ENCODE measurements around the gene SLC4A5.

Gene SLC4A5

DNA sequence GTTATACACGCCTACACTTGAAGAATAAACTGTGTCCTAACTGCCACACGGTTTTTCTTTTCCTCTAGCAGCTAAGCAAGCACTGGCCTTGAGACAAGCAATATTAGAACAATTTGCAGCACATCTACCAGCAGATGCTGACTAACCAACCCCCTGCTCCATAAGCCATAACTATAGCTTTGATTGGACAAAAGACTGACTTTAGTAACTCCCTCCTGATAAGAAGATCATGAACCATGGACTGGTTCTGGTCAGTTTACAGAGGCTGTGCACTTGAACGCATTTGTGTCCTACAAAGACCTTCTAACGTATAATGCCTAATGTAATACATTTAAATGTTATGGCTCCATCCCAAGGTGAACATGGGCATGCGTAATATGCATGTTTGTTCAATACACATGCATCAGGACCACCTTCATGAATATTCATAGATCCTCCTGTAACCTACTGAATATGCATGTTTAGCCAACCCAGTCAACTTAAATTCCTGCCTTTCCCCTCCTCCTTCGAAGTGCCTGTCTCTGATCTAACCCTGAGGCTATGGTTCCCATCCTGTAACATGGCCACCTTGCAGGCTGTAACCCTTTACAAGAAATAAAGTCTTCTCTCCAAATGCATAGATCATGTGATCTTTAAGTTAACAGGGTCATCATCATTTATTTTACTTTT is 26.5 kb downstream of the SLC4A5 start:
- in situ Hi-C loops (cut with HindIII; ENCODE audit: low sequenced_read_pairs), result no loop called here

DNA sequence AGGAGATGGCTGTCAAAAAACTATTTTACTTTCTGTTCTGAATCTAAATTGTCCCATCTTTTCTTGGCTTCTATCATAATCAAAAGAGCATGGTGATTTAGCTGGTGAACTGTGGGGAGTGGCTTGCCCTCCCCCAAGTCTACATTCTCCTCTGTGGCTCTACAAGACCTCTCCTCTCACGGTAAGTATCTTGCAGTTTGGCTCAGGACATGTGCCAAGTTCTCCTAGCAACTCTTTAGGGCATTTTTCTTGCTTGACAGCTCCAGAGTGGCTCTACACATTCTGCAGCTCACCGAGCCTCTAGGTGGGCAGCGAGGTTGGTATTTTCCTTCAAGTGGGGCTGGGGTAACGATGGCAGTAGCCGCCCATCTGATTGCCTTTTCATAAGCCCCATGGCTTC is 29.1 kb downstream of the SLC4A5 start:
- in situ Hi-C loops (cut with HindIII; ENCODE audit: low sequenced_read_pairs), result no loop called here

DNA sequence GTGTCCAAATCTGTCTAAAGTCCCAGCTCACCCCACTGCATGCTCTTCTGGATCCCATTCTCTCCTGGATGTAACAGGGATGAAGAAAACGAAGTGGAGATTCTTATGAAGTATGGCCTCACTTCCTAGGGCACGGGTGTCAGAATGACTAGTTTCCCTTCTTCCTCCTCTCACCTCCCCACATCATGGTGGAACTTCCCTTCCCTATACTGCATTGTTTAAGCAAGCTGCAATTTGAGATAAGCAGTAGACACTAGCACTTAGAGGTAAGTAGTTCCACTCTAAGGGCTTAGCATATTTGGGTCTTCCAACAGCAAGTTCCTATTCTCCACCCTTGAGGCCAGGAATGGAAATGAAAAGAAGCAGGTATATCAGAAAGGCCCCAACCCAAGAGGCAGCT is 29.7 kb downstream of the SLC4A5 start:
- in situ Hi-C loops (cut with HindIII; ENCODE audit: low sequenced_read_pairs), result no loop called here

DNA sequence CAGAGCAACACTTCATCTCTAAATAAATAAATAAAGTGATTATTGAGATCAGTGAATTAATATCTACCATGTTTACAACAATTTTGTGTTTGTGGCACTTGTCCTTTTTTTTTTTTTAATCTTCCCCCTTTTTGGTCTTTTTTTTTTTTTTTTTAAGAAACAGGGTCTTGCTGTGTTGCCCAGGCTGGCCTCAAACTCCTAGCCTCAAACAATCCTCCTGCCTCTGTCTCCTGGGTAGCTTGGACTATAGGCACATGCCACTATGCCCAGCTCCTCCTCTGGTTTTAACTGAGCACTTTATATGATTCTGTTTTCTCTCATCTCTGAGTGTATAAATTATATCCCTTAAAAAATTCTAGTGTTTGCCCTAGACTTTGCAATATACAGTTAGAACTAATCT is 30.3 kb downstream of the SLC4A5 start:
- in situ Hi-C loops (cut with HindIII; ENCODE audit: low sequenced_read_pairs), result no loop called here

DNA sequence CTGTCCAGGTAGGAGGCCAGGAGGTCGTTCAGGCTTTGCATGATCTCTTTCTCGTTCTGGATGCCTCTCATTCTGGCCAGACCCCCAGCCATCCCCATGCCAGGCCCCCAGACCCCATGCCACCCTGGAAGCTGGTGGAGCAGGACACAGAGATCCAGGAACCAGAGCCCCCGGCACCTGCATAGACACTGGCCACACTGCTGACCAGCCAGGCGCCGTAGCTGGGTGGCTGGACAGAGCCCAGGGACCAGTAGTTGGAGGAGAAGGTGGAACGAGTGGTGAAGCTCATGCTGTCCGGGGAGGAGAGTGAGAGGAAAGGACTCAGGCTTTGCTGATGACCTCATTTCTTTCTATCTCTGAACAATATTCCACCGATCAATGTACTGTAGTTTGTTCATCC is 35.5 kb downstream of the SLC4A5 start:
- in situ Hi-C loops (cut with HindIII; ENCODE audit: low sequenced_read_pairs), result no loop called here

DNA sequence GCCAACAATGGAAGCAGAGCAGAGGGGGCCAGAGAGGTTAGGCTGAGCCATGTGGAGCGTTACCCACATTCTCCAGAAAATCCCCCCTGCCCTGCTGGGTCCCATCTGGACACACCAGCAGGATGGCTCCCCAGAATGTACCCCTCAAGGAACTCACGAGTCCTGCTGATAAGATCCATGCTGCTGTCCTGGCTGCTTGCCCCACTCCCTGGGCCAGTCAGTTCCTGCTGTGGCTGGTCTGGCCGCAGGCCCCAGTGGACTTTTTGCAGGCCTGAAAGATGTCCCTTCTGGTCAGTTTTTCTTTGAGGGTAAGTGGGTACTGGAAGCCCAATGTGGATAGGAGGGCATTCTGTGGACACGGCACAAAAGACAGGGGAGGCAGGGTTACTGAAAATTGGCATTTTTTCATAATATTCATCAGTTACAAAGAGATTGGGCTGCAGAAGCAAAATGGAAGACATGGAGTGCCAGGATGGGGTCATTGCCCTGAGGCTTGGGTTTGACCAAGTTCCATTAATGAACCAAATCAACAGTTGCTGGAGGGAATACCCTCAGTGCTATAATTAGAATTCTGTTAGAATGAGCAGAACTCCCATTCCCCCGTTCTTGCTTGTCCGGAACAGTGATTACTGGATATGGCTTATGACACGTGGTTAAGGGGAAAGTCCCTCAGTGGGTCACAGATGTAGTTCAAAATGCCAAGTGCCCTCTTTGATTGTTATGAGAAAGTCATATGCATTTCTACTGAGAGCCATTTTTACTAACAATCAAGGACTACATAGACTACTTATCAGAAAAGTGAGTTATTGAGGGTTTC is 38.7 kb downstream of the SLC4A5 start:
- in situ Hi-C loops (cut with HindIII; ENCODE audit: low sequenced_read_pairs), result no loop called here

DNA sequence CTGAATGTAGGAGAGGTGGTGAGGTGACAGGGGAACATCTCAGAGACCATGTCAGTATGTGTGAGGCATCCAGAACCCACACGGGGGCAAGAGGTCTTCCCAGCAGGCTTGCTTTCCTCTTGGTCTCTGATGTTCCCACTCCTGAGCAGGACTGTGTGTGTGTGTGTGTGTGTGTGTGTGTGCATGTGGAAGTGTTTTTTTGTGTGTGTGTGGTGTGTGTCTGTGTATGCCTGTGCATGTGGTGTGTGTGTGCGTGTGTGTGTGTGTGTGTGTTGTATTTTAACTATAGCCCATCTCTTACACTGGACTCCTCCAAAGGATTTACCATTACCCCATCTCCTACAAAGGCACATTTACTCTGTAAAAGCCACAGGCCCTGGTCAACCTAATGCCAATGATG is 40.4 kb downstream of the SLC4A5 start:
- in situ Hi-C loops (cut with HindIII; ENCODE audit: low sequenced_read_pairs), result no loop called here

DNA sequence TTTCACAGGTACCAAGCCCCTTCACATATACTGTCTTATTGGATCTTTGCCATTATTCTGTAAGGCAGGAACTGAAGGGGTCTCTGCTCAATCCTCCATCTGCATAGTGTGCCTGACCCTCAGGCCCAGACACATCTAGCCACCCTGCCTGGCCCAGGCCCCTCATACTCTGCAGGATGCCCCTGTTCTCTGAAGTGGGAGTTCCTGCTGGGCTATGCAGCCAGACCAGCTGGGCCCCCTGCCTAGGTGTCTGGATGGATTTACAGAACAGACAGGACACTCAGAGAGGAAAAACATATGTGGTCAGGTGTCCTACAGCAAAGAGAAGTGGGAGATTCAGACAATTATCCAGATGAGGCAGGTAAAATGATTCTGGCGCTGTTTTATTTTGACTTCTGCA is 42.0 kb downstream of the SLC4A5 start:
- in situ Hi-C loops (cut with HindIII; ENCODE audit: low sequenced_read_pairs), result no loop called here

DNA sequence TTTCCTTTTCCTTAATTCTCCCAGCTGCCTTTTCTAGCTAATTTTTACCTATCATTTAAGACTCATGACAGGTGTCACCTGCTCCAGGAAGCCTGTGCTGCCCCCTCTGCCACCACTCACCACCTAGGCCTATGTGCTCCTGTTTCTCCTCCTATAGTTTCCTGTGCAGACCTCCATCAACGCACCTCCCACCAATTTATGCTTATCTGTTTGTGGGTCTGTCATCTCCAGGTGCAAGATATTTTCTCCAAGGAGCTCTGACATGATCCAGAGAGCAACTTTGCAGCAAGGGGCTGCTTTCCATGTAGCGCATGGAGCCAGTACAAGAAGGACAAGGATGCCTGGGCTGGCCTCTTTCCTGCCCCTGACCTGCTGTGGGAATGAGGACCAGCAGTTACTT is 42.7 kb downstream of the SLC4A5 start:
- in situ Hi-C loops (cut with HindIII; ENCODE audit: low sequenced_read_pairs), result no loop called here

DNA sequence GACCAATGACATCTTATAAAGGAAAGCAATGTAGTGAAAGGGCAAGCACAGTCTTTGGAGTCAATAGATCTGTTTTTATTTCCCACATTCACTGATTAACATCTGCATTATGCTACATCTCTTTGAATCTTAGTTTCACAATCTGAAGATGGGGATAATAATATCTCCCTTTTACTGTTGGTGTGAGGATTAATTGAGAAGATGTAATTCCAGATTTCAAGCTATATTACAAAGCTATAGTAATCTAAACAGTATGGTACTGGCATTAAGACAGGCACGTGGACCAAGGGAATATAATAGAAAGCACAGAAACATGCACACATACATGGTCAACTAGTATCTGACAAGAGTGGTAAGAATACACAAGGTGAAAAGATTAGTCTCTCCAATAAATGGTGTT is 45.3 kb downstream of the SLC4A5 start:
- in situ Hi-C loops (cut with HindIII; ENCODE audit: low sequenced_read_pairs), result no loop called here

DNA sequence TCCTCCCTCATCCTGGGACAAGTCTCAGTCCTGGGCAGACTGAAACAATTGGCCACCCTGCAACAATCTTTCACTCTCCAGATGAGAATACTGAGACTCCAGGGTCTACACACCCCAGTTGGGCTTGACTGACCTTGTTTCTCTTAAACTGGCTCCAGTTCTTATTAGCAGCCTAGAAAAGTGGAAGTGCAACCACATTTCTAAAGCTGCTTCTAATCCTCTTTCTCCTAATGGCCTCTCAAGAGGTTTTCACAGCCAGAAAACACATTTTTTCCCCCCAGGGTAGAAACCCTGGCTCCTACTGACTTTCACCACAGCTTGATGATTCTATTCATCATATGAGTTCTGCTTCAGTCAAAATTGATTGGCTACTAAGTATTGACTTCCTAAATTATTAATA is 45.8 kb downstream of the SLC4A5 start:
- in situ Hi-C loops (cut with HindIII; ENCODE audit: low sequenced_read_pairs), result no loop called here

DNA sequence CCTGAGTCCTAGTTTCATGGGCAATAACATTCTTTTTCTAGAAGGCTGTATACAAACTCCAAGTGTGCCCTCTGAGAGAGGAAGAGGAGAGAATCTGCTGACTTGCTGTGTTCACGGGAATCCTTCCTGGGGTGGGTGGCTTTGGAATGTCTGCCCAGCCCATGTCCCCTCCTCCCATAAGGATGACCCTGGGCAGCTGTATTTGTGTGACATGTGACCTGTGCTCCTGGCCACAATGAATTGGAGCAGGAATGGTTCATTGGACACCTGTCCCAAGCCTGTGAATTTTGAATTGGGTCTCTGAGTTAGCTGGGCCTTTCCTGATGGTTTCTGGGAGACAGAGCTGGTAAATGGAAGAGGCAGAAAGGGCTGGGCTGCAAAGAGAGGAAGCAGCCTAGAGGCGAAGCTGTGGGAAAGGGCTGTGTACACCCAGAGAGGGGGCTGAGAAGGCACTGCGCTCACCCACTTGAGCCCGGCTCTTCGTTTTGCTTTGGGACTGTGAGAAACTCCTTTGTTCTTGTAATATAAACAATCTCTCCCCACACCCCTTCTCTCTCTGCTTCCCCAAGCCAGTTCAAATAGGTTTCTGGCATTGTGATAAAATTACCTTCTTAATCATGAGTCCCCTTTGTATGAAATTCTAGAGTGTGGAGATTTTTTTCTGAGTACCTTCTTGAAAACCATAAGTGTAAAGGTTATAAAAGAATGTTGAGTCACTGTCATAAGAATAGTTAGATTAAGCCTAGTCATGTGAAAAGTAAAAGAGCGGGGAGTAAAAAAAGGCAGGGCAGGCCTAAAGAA is 49.8 kb downstream of the SLC4A5 start:
- in situ Hi-C loops (cut with HindIII; ENCODE audit: low sequenced_read_pairs), result no loop called here

DNA sequence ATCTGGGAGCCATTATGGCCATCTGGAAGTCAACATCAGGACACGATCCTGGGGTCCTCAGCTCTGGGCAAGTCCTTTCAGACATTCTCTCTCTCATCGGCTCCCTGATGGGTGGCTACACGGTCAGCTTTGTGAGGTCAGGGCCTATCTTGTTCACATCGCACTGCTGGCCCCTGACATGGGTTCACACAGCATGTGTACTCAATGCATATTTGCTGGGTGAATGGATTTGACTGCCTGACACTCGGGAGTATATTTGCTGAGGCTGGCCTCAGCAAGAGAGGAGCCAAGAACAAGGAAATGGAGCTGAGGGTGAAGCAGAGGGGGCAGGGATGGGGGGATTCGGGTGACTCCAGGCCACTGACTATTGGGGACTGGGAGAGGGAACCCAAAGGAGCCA is 50.5 kb downstream of the SLC4A5 start:
- in situ Hi-C loops (cut with HindIII; ENCODE audit: low sequenced_read_pairs), result no loop called here

DNA sequence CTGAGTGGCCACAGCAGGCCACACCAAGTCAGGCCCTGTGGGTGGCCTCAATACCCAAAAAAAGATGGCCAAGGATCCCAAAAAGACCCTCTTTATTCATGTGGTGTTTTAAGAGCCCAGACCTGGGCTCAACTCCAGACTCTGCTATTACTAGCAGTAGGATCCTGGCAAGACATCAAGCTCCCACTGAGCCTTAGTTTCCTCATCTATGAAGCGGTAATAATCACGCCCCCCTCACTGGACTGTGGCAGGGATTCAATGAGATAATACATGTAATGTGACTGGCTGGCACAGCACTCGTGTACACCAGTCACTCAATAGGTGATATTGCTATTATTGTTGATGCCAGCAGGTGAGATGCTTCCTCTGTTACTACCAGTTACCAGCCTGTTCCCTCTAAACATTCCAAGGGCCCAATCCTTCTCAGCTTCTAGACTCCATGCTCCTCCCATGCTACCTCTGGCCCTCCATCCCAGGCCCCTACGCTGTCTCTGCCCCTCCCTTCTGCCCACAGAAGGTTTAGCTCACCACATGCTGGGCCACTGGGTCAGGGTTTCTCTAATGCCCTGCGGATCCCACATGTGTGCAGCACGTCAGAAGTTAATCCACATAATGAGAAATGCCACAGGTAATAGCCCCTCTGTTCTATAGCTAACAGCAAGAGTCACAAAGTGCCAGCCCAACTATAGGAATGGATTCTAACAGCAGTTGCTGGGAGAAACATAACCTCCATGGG is 51.2 kb downstream of the SLC4A5 start:
- in situ Hi-C loops (cut with HindIII; ENCODE audit: low sequenced_read_pairs), result no loop called here

DNA sequence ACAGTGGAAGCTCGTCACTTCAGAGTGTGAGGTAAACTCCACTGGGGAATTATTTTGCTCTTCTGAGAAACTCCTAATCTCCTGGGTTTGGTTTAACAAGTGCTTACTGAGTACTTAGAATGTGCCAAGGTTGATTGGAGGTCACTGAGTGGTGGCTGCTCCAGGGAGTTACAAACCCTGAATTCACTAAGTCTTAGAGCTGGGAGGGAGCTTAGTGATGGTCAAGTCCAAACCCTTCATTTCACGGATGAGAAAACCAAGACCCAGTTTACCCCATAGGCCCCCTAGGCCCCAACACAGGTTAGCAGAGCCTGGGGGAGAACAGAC is 52.0 kb downstream of the SLC4A5 start:
- in situ Hi-C loops (cut with HindIII; ENCODE audit: low sequenced_read_pairs), result no loop called here

DNA sequence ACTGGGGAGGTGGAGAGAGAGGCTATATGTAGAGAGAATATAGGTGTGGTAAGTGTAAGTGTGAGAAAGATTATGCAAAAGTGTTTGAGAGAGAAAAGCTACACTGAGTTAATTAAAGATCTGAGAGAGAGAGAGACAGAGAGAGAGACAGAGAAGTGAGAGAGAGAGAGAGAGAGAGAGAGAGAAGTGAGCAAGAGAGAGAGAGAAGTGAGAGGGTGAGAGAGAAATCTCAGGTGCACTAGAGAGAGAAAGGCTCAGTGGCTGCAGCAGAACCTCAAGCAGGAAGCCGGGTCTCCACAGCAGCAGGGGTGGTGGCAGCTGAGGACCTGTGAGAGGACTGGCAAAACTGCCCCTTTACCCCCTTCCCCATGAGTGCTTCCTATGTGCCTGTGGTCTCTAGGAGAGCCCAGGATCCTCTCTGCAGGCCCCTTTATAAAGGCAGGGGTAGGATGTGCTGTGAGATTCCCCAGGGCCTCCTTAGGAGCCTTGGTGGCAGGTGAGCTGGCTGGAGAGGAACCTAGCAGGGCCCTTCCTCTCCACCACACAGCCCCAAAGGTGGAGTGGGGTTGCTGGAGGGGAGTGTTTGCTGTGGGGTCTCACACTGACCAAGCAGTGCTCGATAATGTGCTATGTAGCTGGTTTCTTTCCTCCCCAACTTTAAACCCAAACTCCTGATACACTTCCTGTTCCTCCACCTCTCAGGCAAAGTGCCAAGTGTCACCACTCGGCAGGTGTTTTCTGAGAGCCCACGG is 52.6 kb downstream of the SLC4A5 start:
- in situ Hi-C loops (cut with HindIII; ENCODE audit: low sequenced_read_pairs), result no loop called here

DNA sequence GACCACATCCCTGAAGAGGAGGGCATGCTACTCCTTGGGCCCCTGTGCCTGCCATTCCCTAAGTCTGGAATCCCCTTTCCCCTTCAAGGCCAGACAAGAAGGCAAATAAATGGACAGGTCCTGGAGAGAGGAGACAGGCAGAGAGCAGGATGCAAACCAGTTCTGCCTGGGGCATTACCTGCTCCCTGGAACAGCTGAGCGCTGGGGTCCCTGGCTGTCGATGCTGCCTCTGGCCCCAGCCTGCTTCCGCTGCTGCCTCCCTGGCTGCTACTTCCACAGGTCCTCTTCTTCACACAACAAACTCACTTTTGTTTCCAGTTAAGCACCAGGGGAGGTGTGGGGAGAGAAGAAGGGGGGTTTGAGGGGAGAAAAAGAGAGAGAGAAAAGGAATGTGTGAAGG is 53.1 kb downstream of the SLC4A5 start:
- in situ Hi-C loops (cut with HindIII; ENCODE audit: low sequenced_read_pairs), result no loop called here

DNA sequence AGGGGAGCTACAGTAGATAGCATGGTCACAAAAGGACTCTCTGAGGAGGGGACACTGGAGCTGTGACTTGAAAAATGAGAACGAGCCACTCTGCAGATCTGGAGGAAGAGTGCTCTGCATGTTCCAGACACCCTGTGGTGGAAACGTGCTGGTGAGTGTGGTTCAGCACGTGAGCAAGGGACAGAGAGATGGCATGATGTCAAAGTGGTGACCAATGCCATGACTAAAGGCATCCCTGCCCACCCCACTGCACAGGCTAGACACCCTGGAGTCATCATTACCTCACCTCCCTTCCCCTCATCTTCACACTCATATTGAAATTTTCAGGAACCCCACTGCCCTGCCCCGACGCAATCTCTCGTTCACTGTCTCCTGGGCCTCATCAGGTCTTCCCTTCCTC is 56.5 kb downstream of the SLC4A5 start:
- in situ Hi-C loops (cut with HindIII; ENCODE audit: low sequenced_read_pairs), result no loop called here

DNA sequence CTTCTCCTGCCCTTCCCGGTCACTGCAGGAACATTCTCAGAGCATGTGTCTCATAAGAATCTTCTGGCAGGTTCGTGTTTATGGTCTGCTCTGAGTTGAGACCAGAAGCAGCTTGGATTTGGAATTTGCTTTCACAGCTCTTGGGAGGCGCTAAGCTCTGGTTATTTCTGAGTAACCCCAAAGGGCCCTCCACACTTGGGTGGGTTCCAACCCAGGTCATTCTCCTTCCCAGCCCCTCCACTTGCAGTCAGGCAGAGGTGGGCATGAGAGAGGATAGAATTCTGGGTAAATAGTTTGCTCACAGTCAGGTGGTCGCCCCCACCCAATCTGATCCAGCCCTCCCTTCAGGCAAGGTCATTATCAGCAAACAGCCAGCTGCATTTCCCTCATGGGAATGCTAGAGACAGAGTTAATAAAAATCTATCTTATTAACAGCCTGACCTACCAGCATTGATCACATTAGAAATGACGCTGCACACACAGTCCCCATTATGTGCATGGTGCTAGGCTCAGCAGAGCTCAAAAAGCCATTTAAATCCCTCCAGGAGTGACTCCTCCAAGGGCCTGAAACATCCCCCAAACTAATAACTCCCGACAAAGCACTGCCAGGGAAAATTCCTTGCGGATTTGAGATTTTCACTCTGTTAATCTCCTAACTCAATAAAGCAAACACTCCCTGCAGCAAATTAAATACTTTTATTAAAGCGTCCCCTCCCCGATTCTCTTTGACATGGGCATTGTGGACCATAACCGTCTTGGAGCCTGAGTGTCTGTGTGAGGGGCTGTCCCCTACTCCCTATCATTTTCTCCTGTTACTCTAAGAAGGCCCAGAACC is 61.9 kb downstream of the SLC4A5 start:
- in situ Hi-C loops (cut with HindIII; ENCODE audit: low sequenced_read_pairs), result no loop called here

DNA sequence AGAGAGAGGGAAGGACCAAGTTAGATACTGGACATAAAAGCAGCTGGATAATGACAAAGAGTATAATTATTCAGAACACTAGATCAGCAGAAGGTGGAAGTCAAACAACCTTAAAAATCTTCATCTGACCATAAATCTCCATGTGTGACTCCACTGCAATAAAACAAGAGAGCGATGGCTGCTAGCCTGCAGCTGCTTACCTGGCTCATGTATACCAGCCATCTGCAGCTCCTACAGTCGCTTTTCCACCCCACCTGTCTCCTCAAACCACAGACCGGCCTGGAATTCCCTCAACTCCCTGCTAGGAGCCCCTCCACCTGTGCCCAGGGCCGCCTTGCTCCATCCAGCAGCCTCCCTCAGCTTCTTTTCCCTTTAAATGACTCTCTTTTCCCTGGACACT is 64.5 kb downstream of the SLC4A5 start:
- in situ Hi-C loops (cut with HindIII; ENCODE audit: low sequenced_read_pairs), result no loop called here
